IMR-90 (cell line): Measurements from ENCODE around the gene PLCB4. TPM values are rescaled to one million over a fixed set of nuclear protein-coding genes. Genes with fewer than 3 reads are reported as not detected.

Experiments used
- ATAC-seq: fragments of 200-7000 bp; cut with Tn5 transposase; 2 replicates; pipeline ENCODE4 v1.9.1; 2020; ENCODE audit warnings: low read depth, mild to moderate bottlenecking, moderate library complexity
- BruUV-seq: library from RNA; stranded (reverse); fragments of 400-500 nt; replicated peaks from 2 replicates; lab custom pipeline; 2021; lab: Mats Ljungman, UMichigan
- CTCF ChIA-PET: fragments of 300-600 bp; formaldehyde crosslinking; extraction: SDS; loops from one replicate; lab custom pipeline; 2021; ENCODE audit warnings: antibody characterized with exemption; lab: Yijun Ruan, JAX
- POLR2A ChIA-PET: fragments of 300-600 bp; sonication (Branson Sonifier 250); formaldehyde crosslinking; loops from one replicate; lab custom pipeline; 2022; ENCODE audit warnings: antibody characterized with exemption; ENCODE audit not compliant: unreplicated experiment; lab: Charles Lee
- DNase-seq: peaks from one replicate; pipeline ENCODE4 v3.0.0; 2013
- H2AFZ ChIP-seq: replicated peaks from 2 replicates; pipeline ENCODE3; 2013; ENCODE audit warnings: low read length, mild to moderate bottlenecking; ENCODE audit not compliant: poor library complexity
- H2AK5ac ChIP-seq: 2 replicates; pipeline ENCODE4 v1.6.1; 2013; ENCODE audit warnings: low read depth, low read length, inconsistent platforms
- H2AK9ac ChIP-seq: replicated peaks from 2 replicates; pipeline ENCODE3; 2013; ENCODE audit warnings: mild to moderate bottlenecking, low read depth, low read length, moderate library complexity; ENCODE audit not compliant: poor library complexity
- H2BK120ac ChIP-seq: 2 replicates; pipeline ENCODE4 v1.6.1; 2013; ENCODE audit warnings: low read depth, low read length, inconsistent platforms
- H2BK15ac ChIP-seq: 3 replicates; pipeline ENCODE4 v1.6.1; 2013; ENCODE audit warnings: low read depth, low read length, inconsistent platforms
- H2BK20ac ChIP-seq: 2 replicates; pipeline ENCODE4 v1.6.1; 2013; ENCODE audit warnings: low read depth, mild to moderate bottlenecking, inconsistent platforms, low read length, moderate library complexity
- H2BK5ac ChIP-seq: 2 replicates; pipeline ENCODE4 v1.6.1; 2013; ENCODE audit warnings: mild to moderate bottlenecking, low read depth, low read length, inconsistent platforms; ENCODE audit not compliant: poor library complexity, severe bottlenecking
- H3K14ac ChIP-seq: replicated peaks from 2 replicates; pipeline ENCODE4 v1.6.1; 2013; ENCODE audit warnings: low read depth, low read length, inconsistent platforms
- H3K18ac ChIP-seq: 2 replicates; pipeline ENCODE4 v1.6.1; 2013; ENCODE audit warnings: low read depth, low read length, control low read depth
- H3K23ac ChIP-seq: 2 replicates; pipeline ENCODE4 v1.6.1; 2013; ENCODE audit warnings: low read depth, low read length, inconsistent platforms
- H3K27ac ChIP-seq: 2 replicates; pipeline ENCODE4 v1.5.1; 2013; ENCODE audit warnings: mild to moderate bottlenecking, control low read depth, low read length; ENCODE audit not compliant: insufficient read depth
- H3K27me3 ChIP-seq: 2 replicates; pipeline ENCODE4 v1.6.1; 2013; ENCODE audit warnings: low read length; ENCODE audit not compliant: control insufficient read depth, insufficient read depth
- H3K36me3 ChIP-seq: 2 replicates; pipeline ENCODE4 v1.6.1; 2013; ENCODE audit warnings: low read length, mixed read lengths; ENCODE audit not compliant: control insufficient read depth, insufficient read depth
- H3K4ac ChIP-seq: 2 replicates; pipeline ENCODE4 v1.6.1; 2013; ENCODE audit warnings: low read depth, low read length, inconsistent platforms
- H3K4me1 ChIP-seq: 2 replicates; pipeline ENCODE4 v1.6.1; 2013; ENCODE audit warnings: low read length, mixed read lengths; ENCODE audit not compliant: control insufficient read depth, insufficient read depth
- H3K4me2 ChIP-seq: 2 replicates; pipeline ENCODE4 v1.6.1; 2013; ENCODE audit warnings: low read depth, mild to moderate bottlenecking, control low read depth, low read length, moderate library complexity
- H3K4me3 ChIP-seq: 2 replicates; pipeline ENCODE4 v1.5.1; 2013; ENCODE audit warnings: low read depth, mild to moderate bottlenecking, control low read depth, low read length, moderate library complexity; ENCODE audit not compliant: insufficient read depth
- H3K56ac ChIP-seq: 2 replicates; pipeline ENCODE4 v1.6.1; 2013; ENCODE audit warnings: low read length, inconsistent platforms; ENCODE audit not compliant: insufficient read depth; ENCODE audit errors: extremely low read depth
- H3K79me1 ChIP-seq, 2 experiments: 2 replicates each; pipeline ENCODE4 v1.6.1; 2013; ENCODE audit warnings: low read length in 2 of 2, inconsistent platforms in 1 of 2, low read depth in 1 of 2
- H3K9ac ChIP-seq: 2 replicates; pipeline ENCODE4 v1.6.1; 2013; ENCODE audit warnings: low read depth, low read length, control low read depth
- H3K9me1 ChIP-seq: 2 replicates; pipeline ENCODE4 v1.6.1; 2013; ENCODE audit warnings: low read length, inconsistent platforms; ENCODE audit not compliant: insufficient read depth
- H3K9me3 ChIP-seq: 2 replicates; pipeline ENCODE4 v1.6.1; 2013; ENCODE audit warnings: low read length; ENCODE audit not compliant: control insufficient read depth, insufficient read depth
- H4K20me1 ChIP-seq: 2 replicates; pipeline ENCODE4 v1.6.1; 2013; ENCODE audit warnings: low read length, inconsistent platforms; ENCODE audit not compliant: insufficient read depth
- H4K5ac ChIP-seq: 2 replicates; pipeline ENCODE4 v1.6.1; 2013; ENCODE audit warnings: mild to moderate bottlenecking, low read depth, low read length, control low read depth
- H4K8ac ChIP-seq, 2 experiments: 2 replicates each; pipeline ENCODE4 v1.6.1; 2013; ENCODE audit warnings: low read depth in 2 of 2, low read length in 2 of 2, control low read depth in 1 of 2, inconsistent platforms in 1 of 2
- H4K91ac ChIP-seq: 2 replicates; pipeline ENCODE4 v1.6.1; 2013; ENCODE audit warnings: low read depth, low read length, inconsistent platforms; ENCODE audit not compliant: insufficient read depth
- NFE2L2 ChIP-seq: fragments of 150-350 bp; IDR thresholded peaks from 2 replicates; pipeline ENCODE4 v1.6.1; 2016; ENCODE audit warnings: low read depth, mild to moderate bottlenecking, low read length
- WGBS, 2 experiments: methylation state at CpG; one replicate each; pipeline versions ENCODE4 v1.1.5 to v1.1.7; 2013; ENCODE audit warnings: missing lambda C conversion rate in 2 of 2; ENCODE audit not compliant: insufficient read length in 1 of 2; ENCODE audit errors: extremely low coverage in 2 of 2; 5-methylcytosine and 5-hydroxymethylcytosine counted together
- dilution Hi-C: fragments of 300-500 bp; cut with HindIII; formaldehyde crosslinking; loops from one replicate; pipeline ENCODE4 v1.14.3; 2018; ENCODE audit warnings: low sequenced_read_pairs; ENCODE audit not compliant: unreplicated experiment
- in situ Hi-C: fragments of 300-500 bp; cut with MboI; formaldehyde crosslinking; loops from 3 replicates; pipeline ENCODE4 v1.14.3; 2019; ENCODE audit warnings: low sequenced_read_pairs, inconsistent platforms, mixed read lengths
- intact Hi-C: fragments of 100-400 bp; cut with micrococcal nuclease; formaldehyde crosslinking; loops from 2 replicates; pipeline ENCODE4 v1.10.0; 2022
- polyA plus RNA-seq, 3 experiments: library from polyadenylated mRNA; depleted of rRNA; stranded (reverse); fragments of >200 nt; gene quantifications; 2 replicates each; pipeline ENCODE4 v1.2.3, GENCODE V29; 2012; ENCODE audit warnings: low replicate concordance in 1 of 3
- total RNA-seq: library from RNA; depleted of rRNA; stranded (reverse); fragments of >200 nt; gene quantifications from 2 replicates; pipeline ENCODE4 v1.2.3, GENCODE V29; 2012

PLCB4 gene
- total and polyA plus RNA-seq, 2 of the 4 experiments (the other 2 are of a cell fraction): 12.5 to 24.0 TPM

- ATAC-seq: 0 out of 2 replicates have a peak, but pooled peaks have one; percentile 32
Measured at GRCh38 chr20:9300534-9300933, 231.6 kb downstream of the PLCB4 start.

More at GRCh38 chr20:9300534-9300933, 231.6 kb downstream of the PLCB4 start:
- ChIA-PET CTCF (interaction anchor here (0.9 kb wide), 1 partner anchor 541 kb away, joined by 3 read pairs; no protein-coding TSS in a partner anchor), POLR2A (no interaction called here)
- no peak overlapping the region for H3K56ac ChIP-seq
- dilution Hi-C loops (no loop called here), intact Hi-C loops (no loop called here), in situ Hi-C loops (no loop called here)
- H3K18ac ChIP-seq: no peak overlapping the region
- H3K27me3 ChIP-seq: no peaks in the 10 kb centered on the region
- WGBS, 2 experiments: 100% methylated on average over 1 of the region's 1 CpG; no CpG with 5 or more reads in 1 of the 2 experiments
- 0 out of 3 replicates have a peak overlapping the region, but pooled peaks have one; percentile 79 for H2BK15ac ChIP-seq
- H4K5ac ChIP-seq: no peak overlapping the region
- H2BK120ac ChIP-seq: peak overlapping the region; percentile 36; the same call in 1 of the 2 replicates
- H3K36me3 ChIP-seq: no peaks in the 10 kb centered on the region
- DNase-seq: peak; percentile 24
- 0 out of 2 replicates have a peak overlapping the region, but pooled peaks have one; percentile 78 for H3K14ac ChIP-seq
- H3K4me1 ChIP-seq: peaks cover 10% of the 10 kb centered on the region
- H3K4me2 ChIP-seq: no peak overlapping the region
- no peak overlapping the region for H2AFZ ChIP-seq
- H4K91ac ChIP-seq: peak overlapping the region; percentile 32; the same call in 1 of the 2 replicates
- H2AK9ac ChIP-seq: no peak overlapping the region
- H3K9me3 ChIP-seq: no peaks in the 10 kb centered on the region
- H4K8ac ChIP-seq: 0 out of 4 replicates have a peak overlapping the region, but pooled peaks of 1 of the 2 experiments have one; percentile 3
- peaks cover 9% of the 10 kb centered on the region for H3K9me1 ChIP-seq
- no TSS peak for BruUV-seq
- H2AK5ac ChIP-seq: 0 out of 2 replicates have a peak overlapping the region, but pooled peaks have one; percentile 68
- peaks cover 20 to 52% of the 10 kb centered on the region in 2 experiments for H3K79me1 ChIP-seq
- H2BK5ac ChIP-seq: no peak overlapping the region
- no peak overlapping the region; the same call in 1 of the 2 replicates for H2BK20ac ChIP-seq
- peak overlapping the region; percentile 69; the same call in 1 of the 2 replicates for H3K4ac ChIP-seq
- no peak overlapping the region for H3K27ac ChIP-seq
- H3K9ac ChIP-seq: no peak overlapping the region
- H4K20me1 ChIP-seq: no peaks in the 10 kb centered on the region
- H3K23ac ChIP-seq: 0 out of 2 replicates have a peak overlapping the region, but pooled peaks have one; percentile 79
- H3K4me3 ChIP-seq: no peak overlapping the region
- no peak for TF ChIP-seq NFE2L2
